NCI-H2227 treated with DMSO at 0.1 percent for 48 hours (cell line): ENCODE data around the gene PKD1L1.

Experiments used
- DNase-seq: peaks from one replicate; lab custom pipeline; 2025; lab: John Stamatoyannopoulos, UW

PKD1L1 gene

DNA sequence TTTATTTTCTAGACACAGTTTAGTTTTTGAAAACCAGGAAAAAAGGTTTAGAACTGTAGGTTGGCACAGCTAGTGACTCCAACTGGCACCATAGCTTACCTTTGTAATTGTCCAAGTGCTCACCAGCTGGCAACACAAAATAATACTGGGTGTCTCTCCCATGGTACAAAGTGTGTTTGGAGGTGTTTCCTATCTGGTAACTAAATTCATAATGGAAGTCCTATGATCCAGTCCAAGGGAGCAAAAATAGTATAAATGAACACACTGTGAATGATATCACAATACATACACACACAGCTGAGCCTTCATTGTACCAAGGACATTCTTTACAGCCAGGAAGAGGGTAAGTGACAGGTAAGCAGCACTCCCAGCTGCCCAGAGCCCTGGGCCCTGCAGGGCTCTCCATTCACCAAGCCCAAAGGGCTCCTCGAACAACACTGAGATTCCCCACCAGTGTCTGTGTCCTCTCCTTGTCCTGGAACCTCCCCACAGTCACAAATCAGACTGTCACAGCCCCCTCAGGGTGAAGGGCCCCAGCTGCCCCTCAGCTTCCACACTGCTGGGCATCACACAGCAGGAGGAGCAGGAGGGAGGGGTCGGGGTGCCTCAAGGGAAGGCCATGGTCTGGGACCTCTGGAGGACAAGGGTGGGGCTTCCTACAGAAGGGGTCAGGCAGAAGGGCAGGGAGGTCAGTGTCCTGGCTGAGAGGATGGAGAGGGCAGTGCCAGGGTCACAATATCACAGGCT is 72.1 kb downstream of the PKD1L1 start:
- DNase-seq, result no peak

DNA sequence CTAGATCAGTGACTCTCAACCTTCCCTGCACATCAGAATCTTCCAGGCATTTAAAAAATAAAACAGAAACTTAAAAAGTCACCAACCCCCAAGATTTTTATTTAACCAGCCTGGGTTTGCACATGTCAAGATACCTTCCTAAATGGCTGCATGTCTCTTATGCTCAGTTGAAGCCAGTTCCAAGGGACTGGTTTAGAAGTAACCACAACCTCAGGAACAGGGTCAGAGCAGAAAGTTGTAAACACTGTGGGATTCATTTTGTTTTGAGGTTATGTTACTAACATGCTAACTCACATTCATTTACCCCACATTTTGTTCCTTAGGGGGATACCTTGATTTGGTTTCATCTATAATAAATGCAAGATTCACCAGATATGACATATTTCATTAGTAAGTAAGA is 72.9 kb downstream of the PKD1L1 start:
- DNase-seq, result no peak

DNA sequence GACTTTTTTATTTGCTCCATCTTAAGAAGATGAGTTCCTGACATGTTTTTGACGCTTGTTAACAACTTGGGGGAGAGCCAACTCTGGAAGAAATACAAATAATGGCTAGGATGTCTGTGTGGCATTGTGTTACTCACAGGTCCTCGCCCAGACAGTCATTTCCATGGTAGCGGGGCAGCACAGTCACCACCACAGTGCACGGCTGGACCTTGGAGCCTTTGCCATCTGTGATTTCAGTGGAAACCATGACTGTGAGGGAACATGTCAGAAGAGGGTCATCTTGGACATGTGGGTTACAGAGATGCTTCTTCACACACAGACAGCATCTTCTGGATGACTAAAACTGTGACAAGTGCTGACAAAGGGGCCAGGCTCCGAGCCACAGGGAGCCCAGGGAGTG is 74.5 kb downstream of the PKD1L1 start:
- DNase-seq, result no peak

DNA sequence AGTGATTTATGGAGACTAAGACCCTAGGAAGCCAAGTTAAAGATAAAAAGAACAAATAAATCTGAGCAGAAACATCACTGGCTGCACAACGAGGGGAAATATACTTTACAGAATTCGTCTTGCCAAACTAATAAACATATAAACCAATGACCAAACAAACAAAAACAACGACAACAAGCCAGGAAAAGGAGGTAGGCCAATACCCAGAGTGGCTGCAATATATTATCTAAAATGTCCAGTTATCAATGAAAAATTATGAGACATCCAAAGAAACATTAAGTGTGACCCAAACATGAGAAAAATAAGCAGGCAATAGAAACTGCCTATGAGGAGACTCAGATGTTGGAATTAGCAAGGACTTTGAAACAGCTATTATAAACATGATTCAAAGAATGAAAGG is 81.0 kb downstream of the PKD1L1 start:
- no peak for DNase-seq

DNA sequence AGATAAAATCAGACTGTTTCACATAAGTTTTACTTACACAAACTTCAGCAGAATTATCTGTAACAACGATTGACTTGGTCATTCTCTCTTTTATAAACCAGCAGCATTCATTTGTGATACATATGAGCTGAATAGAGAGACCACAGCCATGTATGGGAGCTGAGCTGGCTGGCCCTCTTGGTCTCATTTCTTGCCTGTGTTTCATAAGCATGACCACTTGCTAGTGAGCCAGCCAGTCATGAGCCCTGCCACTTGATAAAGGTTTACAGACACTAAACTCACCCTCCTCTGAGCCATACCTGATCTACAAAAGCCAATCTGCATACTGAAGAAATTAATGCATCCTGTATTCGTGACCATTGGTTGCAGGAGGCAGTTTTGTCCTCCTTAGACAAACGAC is 82.1 kb downstream of the PKD1L1 start:
- DNase-seq, result no peak

DNA sequence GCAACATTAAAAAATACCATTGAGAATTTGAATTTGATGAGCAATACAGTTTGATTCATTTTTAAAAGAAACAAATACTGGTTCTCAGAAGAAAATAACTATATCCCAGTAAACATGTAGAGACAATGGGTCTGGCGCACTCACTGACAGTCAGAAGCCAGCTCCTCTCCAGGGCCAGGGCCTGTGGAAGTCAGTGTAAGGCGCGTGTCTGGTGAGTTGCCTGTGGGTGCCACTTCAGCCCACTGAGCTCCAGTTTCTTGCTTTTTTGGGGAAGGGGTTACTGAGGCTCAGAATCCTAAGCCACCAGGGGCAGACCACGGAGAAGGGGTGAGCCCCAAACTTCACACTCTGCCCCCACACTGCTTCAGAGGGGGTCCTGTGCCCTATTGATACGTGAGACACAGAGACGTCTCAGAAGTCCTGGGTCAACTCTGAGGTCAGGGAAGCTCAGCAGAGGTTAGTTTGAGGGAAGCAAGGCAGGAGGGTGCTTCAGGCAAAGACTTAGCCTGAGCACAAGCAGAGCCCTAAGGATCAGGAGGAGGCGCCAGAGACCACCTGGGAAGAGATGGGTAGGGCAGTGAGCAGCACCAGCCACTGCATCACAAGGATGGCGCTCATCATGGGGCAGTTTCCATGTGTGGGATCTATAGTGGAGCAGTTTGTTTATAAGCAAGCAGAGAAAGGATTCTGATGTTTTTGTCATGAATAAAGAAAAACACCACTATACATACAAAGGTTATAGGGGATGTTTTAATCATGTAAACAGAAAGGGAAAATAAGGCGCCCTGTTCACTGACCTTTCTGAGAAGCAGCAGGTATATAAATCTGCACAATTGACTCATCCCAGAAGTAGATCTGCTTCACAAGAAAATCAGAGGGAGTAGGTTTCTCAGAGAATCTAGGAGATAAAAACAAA is 95.7 kb downstream of the PKD1L1 start:
- no peak for DNase-seq

DNA sequence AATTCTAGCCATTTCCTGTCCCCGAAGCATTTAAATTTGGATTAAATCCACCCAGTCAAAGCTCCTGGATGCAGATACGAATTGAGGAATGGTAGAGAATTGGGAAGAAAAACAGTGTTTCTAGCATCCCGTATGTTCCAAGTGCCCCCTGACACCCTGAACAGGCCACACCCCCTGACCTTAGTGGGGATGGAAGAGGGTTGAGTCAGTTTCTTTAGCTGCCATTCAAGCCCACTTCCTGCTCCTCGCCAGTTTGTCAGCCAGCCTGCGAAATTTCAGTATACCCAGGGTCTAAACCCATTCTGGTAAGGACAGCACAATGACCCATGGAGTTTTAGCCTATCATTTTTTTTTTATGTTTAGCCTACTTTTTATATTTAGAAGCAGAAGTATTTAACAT is 101.1 kb downstream of the PKD1L1 start:
- no peak for DNase-seq

DNA sequence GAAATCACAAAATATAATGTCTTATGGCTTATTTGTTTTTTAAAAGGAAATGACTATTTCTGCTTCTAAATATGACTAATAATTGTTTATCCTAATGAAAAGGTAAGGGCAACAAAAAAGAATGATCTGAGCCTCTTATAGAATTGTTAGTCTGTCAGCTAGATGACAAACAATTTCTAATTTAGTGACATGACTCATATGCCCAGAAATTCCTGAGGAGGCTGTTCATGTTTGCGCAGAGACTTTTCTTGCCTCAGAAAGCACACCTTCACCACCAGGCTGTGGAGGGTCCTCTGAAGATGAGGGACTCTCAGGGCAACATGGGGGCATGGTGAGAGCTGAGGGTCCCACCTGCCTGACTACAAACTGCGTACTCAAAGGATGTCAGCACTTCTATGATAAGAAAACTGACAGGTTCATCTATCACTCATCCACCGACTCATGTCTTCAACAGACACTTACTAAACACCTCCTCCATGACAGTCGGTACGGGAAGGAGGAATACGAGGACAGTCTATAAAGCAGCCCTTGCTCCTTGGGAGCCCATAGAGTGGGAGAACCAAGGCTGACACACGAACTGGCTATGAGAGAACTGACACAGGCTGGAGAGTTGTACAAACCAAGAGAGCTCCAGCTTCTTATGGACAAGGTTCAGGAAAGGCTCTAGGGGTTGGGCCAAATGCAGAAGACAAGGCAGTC is 102.0 kb downstream of the PKD1L1 start:
- no peak for DNase-seq

DNA sequence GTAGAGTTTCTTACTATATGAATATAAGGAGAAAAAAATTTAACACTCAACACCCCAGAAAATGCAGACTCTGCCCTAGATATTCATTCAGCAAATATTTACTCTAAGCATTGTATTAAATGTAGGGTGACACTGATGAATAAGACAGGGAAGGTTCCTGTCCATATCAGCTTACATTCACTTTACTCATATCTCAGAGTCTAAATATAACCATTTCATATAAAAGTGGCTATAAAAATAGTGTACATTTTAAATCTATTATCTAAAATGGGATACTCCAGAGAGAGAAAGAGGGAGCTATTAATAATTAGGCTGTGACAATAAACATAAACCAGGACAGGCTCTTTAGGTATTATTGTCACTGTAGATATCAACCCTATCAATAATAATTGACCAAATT is 104.0 kb downstream of the PKD1L1 start:
- DNase-seq, result no peak

DNA sequence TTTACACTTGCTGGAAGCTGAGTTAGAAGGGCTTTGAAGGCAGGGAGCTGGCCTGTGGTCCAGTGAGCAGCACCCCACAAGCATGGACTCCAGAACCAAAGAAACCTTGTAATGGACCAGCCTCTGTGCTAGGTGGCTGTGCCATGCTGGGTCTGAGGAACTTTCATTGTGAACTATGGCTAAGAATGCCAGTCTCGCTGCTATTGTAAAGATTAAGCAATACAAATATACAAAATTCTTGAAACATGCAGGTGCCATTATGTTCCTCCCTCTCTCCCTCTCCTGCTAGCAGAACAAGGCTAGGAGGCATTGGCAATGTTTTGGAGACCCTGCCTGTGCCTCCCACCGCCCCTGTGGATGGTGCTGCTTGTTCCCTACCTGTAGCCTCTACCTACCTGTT is 105.0 kb downstream of the PKD1L1 start:
- DNase-seq, result no peak

DNA sequence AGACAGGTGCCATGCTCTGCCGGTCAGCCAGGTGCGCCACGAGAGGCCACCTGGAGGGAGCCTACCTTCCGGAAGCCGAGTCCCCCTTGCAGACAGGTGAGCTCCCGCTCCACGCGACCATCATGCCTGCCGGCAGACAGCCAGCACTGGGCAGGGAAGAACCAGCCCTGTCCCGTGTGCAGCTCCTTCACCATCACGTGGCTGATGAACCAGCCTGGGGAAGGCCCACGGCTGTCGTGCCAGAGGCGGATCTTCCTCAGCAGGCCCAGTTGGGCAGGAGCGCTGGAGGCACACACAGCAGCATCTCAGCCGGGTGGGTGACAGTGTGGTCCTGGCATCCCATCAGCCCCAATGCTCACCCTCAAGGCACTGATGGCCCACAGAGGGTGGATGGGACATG is 108.9 kb downstream of the PKD1L1 start:
- no peak for DNase-seq

DNA sequence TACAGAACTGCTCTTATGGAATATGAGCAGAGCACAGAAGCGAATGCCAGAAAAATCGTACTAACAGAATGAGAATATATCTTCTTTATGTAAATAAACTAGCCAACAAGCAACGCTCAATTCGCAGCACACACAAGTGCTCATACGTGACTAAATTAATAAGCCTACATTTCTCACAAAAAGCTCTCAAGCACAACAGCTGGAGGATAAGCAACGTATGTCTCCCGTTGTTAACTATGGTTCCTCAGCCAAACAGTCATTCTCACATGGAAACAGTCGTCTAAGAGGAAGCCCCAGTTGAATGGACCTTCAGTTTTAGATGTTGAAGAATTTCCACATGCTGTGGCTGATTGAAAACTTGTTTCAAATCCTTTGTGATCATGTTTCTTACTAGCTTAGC is 110.4 kb downstream of the PKD1L1 start:
- no peak for DNase-seq

DNA sequence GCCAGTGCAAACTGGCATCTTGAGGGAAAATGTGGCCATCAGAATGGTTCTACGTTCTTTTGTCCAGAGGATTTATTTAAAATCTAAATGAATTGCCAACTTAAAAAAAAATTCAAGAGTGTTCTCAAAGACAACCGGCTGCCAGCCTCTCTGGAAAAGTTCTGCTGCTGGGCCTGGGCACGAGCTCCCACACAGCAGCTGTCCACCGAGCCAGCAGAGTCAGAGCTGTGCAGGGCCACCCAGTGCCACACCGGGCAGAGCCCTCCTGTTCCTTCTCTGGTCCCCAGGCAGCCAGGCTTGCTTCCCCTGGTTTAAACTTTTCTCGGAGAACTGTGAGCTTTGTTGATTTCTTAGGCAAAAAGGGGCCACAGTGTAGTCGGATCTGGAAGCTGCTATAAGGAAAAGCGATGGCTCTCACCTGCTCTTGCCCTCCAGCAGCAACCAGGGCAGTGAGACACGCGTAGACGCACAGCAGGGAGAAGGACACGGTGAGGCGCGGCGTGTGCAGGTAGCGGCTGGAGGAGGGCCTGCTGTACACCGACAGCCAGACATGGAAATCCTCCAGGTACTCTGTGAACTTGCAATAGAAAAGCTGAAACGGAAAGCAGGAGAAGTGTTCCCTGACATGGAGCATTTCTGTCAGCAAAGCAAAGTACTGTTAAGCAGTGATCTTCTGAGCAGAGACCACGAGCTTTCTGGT is 111.6 kb downstream of the PKD1L1 start:
- no peak for DNase-seq

DNA sequence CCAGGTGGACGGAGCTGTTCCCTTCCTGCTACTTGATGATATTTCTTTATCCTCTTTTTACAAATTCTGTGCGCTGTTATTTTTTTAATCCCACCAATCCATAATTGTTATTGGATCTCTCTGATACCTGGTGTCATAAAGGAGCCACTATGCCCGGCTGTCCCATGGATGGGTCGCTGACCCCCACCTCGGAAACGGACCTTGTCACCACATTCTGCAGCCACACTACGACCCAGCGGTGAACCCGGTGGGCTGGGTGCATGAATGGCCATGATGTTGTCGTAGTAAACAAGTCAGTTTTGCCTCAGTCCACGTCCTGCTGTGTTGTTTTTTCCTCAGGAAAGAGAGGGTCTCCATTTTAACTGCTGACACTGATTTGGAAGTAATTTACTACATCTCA is 112.2 kb downstream of the PKD1L1 start:
- DNase-seq, result no peak

DNA sequence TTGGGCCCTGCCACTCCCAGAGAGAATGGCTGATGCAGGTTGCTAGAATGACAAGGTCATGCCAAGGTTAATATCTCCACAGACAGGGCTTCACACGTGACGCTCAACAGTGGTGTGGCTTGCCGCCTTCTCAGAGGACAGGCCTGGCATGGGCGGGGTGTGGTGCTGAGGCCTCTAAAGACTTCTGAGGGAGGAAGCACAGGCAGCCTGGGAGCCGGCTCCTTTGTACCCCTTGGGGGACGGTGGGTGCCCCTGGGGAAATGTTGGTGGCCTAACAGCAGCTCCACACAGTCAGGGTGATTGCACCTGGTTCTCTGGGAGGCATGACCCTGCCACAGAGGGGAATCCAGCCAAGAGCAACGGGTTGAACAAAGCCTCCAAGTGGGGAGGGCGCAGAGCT is 115.1 kb downstream of the PKD1L1 start:
- DNase-seq, result no peak

DNA sequence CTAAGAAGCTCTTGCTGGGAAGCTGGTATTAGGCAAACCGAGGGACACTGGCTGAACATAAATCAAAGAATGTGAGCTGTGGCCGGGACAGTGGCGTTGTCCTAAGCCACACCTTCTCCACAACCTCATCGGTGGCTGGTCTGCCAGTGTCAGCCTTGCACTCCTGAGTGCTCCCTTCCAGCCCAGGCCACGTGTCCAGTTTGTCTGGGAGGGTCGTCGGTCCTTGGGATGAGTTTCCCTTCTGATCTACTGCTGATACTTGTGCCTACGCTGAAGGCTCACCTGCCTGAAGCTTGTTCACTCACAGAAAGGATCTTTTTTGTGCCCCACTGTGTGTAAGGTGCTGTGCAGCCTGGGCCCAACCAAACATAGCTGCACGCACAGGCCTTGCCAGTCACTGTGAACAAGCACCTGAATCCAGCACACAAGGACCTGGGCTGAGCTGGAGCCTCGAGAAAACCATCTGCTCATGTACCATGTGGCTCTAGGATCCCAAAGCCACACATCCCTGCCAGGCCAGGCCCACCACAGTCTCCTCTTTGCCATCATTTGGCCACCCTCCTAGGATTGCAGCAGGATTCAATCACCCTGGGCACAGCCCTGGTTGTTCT is 116.1 kb downstream of the PKD1L1 start:
- no peak for DNase-seq

DNA sequence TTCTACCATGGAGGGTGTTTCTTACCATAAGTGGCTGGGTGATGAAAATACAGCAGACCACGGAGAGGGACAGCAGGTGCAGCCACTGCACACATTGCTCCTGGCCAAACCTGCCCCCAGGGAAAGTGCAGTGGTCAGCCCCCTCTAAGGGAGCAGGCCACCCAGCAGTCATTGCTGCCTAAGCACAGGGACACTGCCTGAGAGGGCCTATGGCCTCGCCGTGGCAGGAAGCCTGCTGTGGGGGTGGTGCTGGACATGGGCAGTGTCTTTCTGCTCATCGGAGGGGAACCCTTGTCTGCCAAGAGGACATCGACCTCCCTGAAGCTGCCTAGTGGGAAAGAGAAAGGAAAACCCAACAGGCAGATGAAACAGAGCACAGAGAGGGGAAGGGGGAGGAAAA is 118.3 kb downstream of the PKD1L1 start:
- DNase-seq, result no peak

DNA sequence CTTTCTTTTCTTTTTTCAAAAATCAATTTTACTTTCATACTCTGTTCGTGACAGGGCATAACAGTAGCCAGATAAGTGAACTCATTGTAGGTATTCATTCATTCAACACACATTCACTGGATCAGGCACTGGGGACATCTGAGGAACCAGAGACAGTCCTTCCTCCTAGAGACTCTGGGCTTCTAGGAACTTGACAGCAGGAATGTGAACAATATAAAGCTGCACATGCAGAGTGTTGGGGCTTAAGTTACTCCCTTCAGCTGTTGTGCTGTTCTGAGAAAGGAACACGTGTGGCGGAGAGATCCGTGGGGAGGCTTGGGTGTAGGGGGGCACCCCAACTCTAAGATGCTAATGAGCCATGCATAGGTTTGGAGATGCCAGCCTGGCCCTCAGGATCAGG is 120.4 kb downstream of the PKD1L1 start:
- no peak for DNase-seq

DNA sequence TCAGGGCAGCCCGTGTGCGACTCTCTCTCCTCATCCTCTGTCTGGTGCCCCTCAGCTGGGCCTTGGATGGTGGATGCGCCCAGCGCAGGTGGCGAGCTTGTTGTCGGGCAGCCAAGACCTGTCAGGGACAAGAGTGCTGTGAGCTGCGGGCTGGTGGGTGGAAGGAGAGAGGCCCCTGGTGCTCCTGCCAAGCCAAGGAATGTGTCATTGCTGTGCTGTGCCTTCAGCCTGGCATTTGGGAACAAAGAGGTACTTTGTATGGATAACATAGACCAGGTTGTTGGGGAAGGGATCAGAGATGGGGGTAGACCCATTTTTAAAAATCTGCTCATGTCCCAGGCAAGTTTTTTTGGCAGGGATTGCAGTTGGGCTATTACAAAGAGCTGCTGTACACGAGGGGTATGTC is 120.9 kb downstream of the PKD1L1 start:
- no peak for DNase-seq

DNA sequence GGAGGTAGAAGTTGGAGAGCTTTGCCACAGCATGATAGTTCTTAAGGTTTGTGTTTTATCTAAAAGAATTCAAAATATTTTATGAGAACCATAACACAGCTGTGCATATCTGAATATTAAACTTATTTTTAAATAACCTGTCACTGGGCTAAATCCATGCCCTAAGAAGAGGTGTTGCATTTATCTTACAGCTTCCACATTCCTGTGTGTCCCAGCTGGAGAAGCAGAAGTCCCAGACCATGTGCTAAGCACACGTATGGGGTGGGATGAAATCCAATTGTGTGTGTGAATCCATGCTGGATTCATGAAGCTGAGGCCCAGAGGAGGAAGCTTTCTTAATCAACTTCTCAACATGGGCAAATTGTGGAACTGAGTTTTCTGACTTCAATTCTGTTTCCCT is 121.5 kb downstream of the PKD1L1 start:
- no peak for DNase-seq

DNA sequence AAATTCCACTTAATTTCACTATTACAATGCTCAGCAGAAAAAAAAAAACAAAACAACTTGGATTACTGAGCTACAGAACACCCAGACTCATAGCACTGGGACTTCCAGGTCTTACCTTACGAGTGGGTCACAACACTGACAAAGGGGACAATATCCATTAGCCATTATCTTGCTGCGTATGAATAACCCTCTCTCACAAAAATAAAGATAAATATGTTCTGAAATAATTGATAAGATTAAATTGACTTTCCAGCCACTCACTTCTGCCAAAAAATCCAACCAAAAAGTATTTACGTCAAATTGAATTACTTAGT is 128.7 kb downstream of the PKD1L1 start:
- no peak for DNase-seq
